HG03135 (cell line): Measurements from ENCODE around the gene MRPL48.
A peak's percentile ranks its signal among the peaks of the same experiment; 100 is the strongest.
"Not testable (repeated sequence)": the region's sequence is repeated elsewhere in the genome, so short reads cannot be mapped to it uniquely, and the experiment has no call there.

Experiments used
- ATAC-seq: cut with Tn5 transposase; IDR thresholded peaks from one replicate; pipeline ENCODE4 v1.9.1; 2021; ENCODE audit warnings: mild to moderate bottlenecking, moderate library complexity; ENCODE audit not compliant: unreplicated experiment

Gene MRPL48

GRCh38 chr11:73779084-73779902 lies 8.4 kb upstream of the MRPL48 start:
- peak; percentile 97 for ATAC-seq

GRCh38 chr11:73781303-73781702 lies 6.4 kb upstream of the MRPL48 start:
- ATAC-seq = no peak

- ATAC-seq = no peak
These were observed 4.1 kb upstream of the MRPL48 start for GRCh38 chr11:73783483-73784020.

- no peak for ATAC-seq
These were observed 3.5 kb upstream of the MRPL48 start for GRCh38 chr11:73784080-73784634.

- no peak for ATAC-seq
These were observed 2.9 kb upstream of the MRPL48 start for GRCh38 chr11:73784734-73785133.

- ATAC-seq = not testable (repeated sequence)
These were observed 2.2 kb upstream of the MRPL48 start for GRCh38 chr11:73785467-73785866.

- ATAC-seq = no peak
These were observed 527 bp upstream of the MRPL48 start for GRCh38 chr11:73787051-73787642.

GRCh38 chr11:73789279-73789670 lies 1.6 kb downstream of the MRPL48 start:
- no peak for ATAC-seq

GRCh38 chr11:73792584-73792983 lies 4.9 kb downstream of the MRPL48 start:
- ATAC-seq = no peak

GRCh38 chr11:73795925-73796632 lies 8.4 kb downstream of the MRPL48 start:
- no peak for ATAC-seq

- no peak for ATAC-seq
These were observed 9.8 kb downstream of the MRPL48 start for GRCh38 chr11:73797457-73797856.

- no peak for ATAC-seq
These were observed 12.7 kb downstream of the MRPL48 start for GRCh38 chr11:73800276-73800806.

- ATAC-seq = no peak
These were observed 13.5 kb downstream of the MRPL48 start for GRCh38 chr11:73801136-73801535.

GRCh38 chr11:73804712-73805111 lies 17.0 kb downstream of the MRPL48 start:
- ATAC-seq = no peak

- ATAC-seq = no peak
These were observed 20.4 kb downstream of the MRPL48 start for GRCh38 chr11:73808052-73808451.

- ATAC-seq = no peak
These were observed 23.0 kb downstream of the MRPL48 start for GRCh38 chr11:73810637-73811036.

- no peak for ATAC-seq
These were observed 24.6 kb downstream of the MRPL48 start for GRCh38 chr11:73812234-73812633.

- ATAC-seq = no peak
These were observed 27.1 kb downstream of the MRPL48 start for GRCh38 chr11:73814812-73815211.

GRCh38 chr11:73818846-73819245 lies 31.2 kb downstream of the MRPL48 start:
- no peak for ATAC-seq

- no peak for ATAC-seq
These were observed 42.6 kb downstream of the MRPL48 start for GRCh38 chr11:73830261-73830660.

- no peak for ATAC-seq
These were observed 45.4 kb downstream of the MRPL48 start for GRCh38 chr11:73833067-73833466.
